H1 (cell line): ENCODE results near the gene TMEM260. TPM values are rescaled to one million over a fixed set of nuclear protein-coding genes. Genes with fewer than 3 reads are reported as not detected.

ENCODE experiments used
- CTCF ChIA-PET: fragments of 300-600 bp; sonication (Branson Sonifier 250); formaldehyde crosslinking; loops from one replicate; lab custom pipeline; 2021; ENCODE audit not compliant: partially characterized antibody; lab: Charles Lee
- POLR2A ChIA-PET: fragments of 300-600 bp; sonication (Branson Sonifier 250); formaldehyde crosslinking; loops from one replicate; lab custom pipeline; 2021; ENCODE audit warnings: inconsistent platforms; ENCODE audit not compliant: partially characterized antibody; lab: Charles Lee
- DNase-seq, 2 experiments: peaks; one replicate each; pipeline versions ENCODE4 v3.0.0 to v3.0.0-alpha.2; 2010 to 2022; ENCODE audit warnings: low spot score in 2 of 2, low read depth in 1 of 2, mixed read lengths in 1 of 2
- FAIRE-seq: peaks from 2 replicates; lab custom pipeline; 2011; peaks lifted over from hg19 to GRCh38; lab: Jason Lieb, UNC
- H2AFZ ChIP-seq: 2 replicates; pipeline ENCODE4 v1.8.1; 2012; ENCODE audit warnings: low read length, inconsistent platforms
- H2AK5ac ChIP-seq: 2 replicates; pipeline ENCODE4 v1.6.1; 2013; ENCODE audit warnings: low read depth, low read length
- H2BK120ac ChIP-seq: replicated peaks from 2 replicates; pipeline ENCODE3; 2013; ENCODE audit warnings: low read depth, low read length, inconsistent platforms
- H2BK12ac ChIP-seq: 2 replicates; pipeline ENCODE4 v1.6.1; 2013; ENCODE audit warnings: low read depth, low read length
- H2BK15ac ChIP-seq: 2 replicates; pipeline ENCODE4 v1.6.1; 2013; ENCODE audit warnings: low read length
- H2BK20ac ChIP-seq: 2 replicates; pipeline ENCODE4 v1.6.1; 2013; ENCODE audit warnings: low read length
- H2BK5ac ChIP-seq: 2 replicates; pipeline ENCODE4 v1.6.1; 2013; ENCODE audit warnings: low read depth, low read length
- H3K14ac ChIP-seq: 2 replicates; pipeline ENCODE4 v1.6.1; 2013; ENCODE audit warnings: inconsistent platforms; ENCODE audit not compliant: insufficient read length
- H3K18ac ChIP-seq: 2 replicates; pipeline ENCODE4 v1.6.1; 2013; ENCODE audit warnings: low read length; ENCODE audit errors: extremely low read depth
- H3K23ac ChIP-seq: 2 replicates; pipeline ENCODE4 v1.6.1; 2013; ENCODE audit warnings: inconsistent platforms; ENCODE audit not compliant: insufficient read length
- H3K23me2 ChIP-seq: 2 replicates; pipeline ENCODE4 v1.6.1; 2013; ENCODE audit warnings: low read depth, low read length
- H3K27ac ChIP-seq: 2 replicates; pipeline ENCODE4 v1.6.1; 2011; ENCODE audit warnings: low read depth, low read length, inconsistent platforms
- H3K27me3 ChIP-seq, 4 experiments: replicated peaks in 1 of 4; 1 replicate in 1 of 4; 2 replicates in 3 of 4; pipeline versions ENCODE4 v1.6.1 to v1.8.1; 2011 to 2013; ENCODE audit warnings: low read length in 3 of 4, mild to moderate bottlenecking in 3 of 4, inconsistent platforms in 2 of 4, mixed read lengths in 2 of 4, moderate library complexity in 1 of 4; ENCODE audit not compliant: control insufficient read depth in 3 of 4, insufficient read depth in 3 of 4; ENCODE audit errors: extremely low read depth in 1 of 4
- H3K36me3 ChIP-seq, 4 experiments: 2 replicates each; pipeline versions ENCODE4 v1.6.1 to v1.8.1; 2011 to 2013; ENCODE audit warnings: mild to moderate bottlenecking in 4 of 4, low read length in 3 of 4, moderate library complexity in 2 of 4, control low read depth in 1 of 4, inconsistent platforms in 1 of 4; ENCODE audit not compliant: insufficient read depth in 4 of 4, control insufficient read depth in 2 of 4
- H3K4ac ChIP-seq: replicated peaks from 2 replicates; pipeline ENCODE3; 2013; ENCODE audit warnings: low read length, low read depth, mixed read lengths, inconsistent platforms; ENCODE audit not compliant: insufficient read length
- H3K4me1 ChIP-seq, 4 experiments: replicated peaks in 1 of 4; 1 replicate in 1 of 4; 2 replicates in 3 of 4; pipeline versions ENCODE4 v1.6.1 to v1.8.1; 2011 to 2013; ENCODE audit warnings: low read length in 3 of 4, inconsistent platforms in 2 of 4, mixed read lengths in 1 of 4; ENCODE audit not compliant: insufficient read depth in 4 of 4, control insufficient read depth in 3 of 4
- H3K4me2 ChIP-seq, 2 experiments: 2 replicates each; pipeline versions ENCODE4 v1.6.1 to v1.8.1; 2011 to 2013; ENCODE audit warnings: low read depth in 2 of 2, low read length in 2 of 2, control low read depth in 1 of 2, inconsistent platforms in 1 of 2, mild to moderate bottlenecking in 1 of 2; ENCODE audit not compliant: insufficient read depth in 1 of 2
- H3K4me3 ChIP-seq, 4 experiments: fragments of 200-600, 300-600 bp in 1 of 4; sonication (generic), shearing (Covaris generic), sonication (Bioruptor Twin) in 1 of 4; 2 replicates each; pipeline versions ENCODE4 v1.5.1 to v1.8.1; 2011 to 2016; ENCODE audit warnings: low read length in 4 of 4, low read depth in 3 of 4, control low read depth in 2 of 4, inconsistent platforms in 2 of 4, mild to moderate bottlenecking in 2 of 4, mixed read lengths in 1 of 4, moderate library complexity in 1 of 4; ENCODE audit not compliant: insufficient read depth in 2 of 4; ENCODE audit errors: extremely low read depth in 1 of 4
- H3K56ac ChIP-seq: replicated peaks from 2 replicates; pipeline ENCODE3; 2013; ENCODE audit warnings: low read depth, mild to moderate bottlenecking, mixed read lengths, low read length, inconsistent platforms; ENCODE audit not compliant: insufficient read length
- H3K79me1 ChIP-seq: 2 replicates; pipeline ENCODE4 v1.6.1; 2013; ENCODE audit warnings: low read depth, low read length, control low read depth
- H3K79me2 ChIP-seq, 2 experiments: 2 replicates each; pipeline versions ENCODE4 v1.6.1 to v1.8.1; 2012 to 2013; ENCODE audit warnings: low read length in 2 of 2, mild to moderate bottlenecking in 2 of 2, inconsistent platforms in 1 of 2; ENCODE audit not compliant: insufficient read depth in 2 of 2, control insufficient read depth in 1 of 2
- H3K9ac ChIP-seq, 4 experiments: replicated peaks in 1 of 4; 1 replicate in 1 of 4; 2 replicates in 3 of 4; pipeline versions ENCODE4 v1.6.1 to v1.8.1; 2011 to 2013; ENCODE audit warnings: low read depth in 3 of 4, low read length in 3 of 4, control low read depth in 2 of 4, mild to moderate bottlenecking in 2 of 4, moderate library complexity in 2 of 4, inconsistent platforms in 1 of 4; ENCODE audit errors: extremely low read depth in 1 of 4
- H3K9me3 ChIP-seq, 2 experiments: 2 replicates each; pipeline versions ENCODE4 v1.6.1 to v1.8.1; 2012 to 2013; ENCODE audit warnings: mild to moderate bottlenecking in 2 of 2, moderate library complexity in 2 of 2, control low read depth in 1 of 2, inconsistent platforms in 1 of 2, low read depth in 1 of 2, low read length in 1 of 2, mixed read lengths in 1 of 2; ENCODE audit not compliant: insufficient read depth in 2 of 2
- H4K20me1 ChIP-seq, 2 experiments: replicated peaks in 1 of 2; 2 replicates each; pipeline versions ENCODE3 to v1.8.1; 2011 to 2013; ENCODE audit warnings: inconsistent platforms in 2 of 2, low read length in 2 of 2, mild to moderate bottlenecking in 1 of 2; ENCODE audit not compliant: insufficient read depth in 2 of 2, control insufficient read depth in 1 of 2
- H4K5ac ChIP-seq: 2 replicates; pipeline ENCODE4 v1.6.1; 2013; ENCODE audit warnings: low read length, low read depth, mixed read lengths, inconsistent platforms; ENCODE audit not compliant: insufficient read length
- H4K8ac ChIP-seq: 2 replicates; pipeline ENCODE4 v1.8.0; 2013; ENCODE audit warnings: mild to moderate bottlenecking, moderate library complexity, low read length, inconsistent platforms; ENCODE audit not compliant: insufficient read depth; ENCODE audit errors: extremely low read depth
- H4K91ac ChIP-seq: replicated peaks from 2 replicates; pipeline ENCODE3; 2013; ENCODE audit warnings: low read length, mixed read lengths, inconsistent platforms; ENCODE audit not compliant: insufficient read length
- CTCF ChIP-seq, 3 experiments: IDR thresholded peaks; 1 replicate in 2 of 3; 2 replicates in 1 of 3; pipeline versions ENCODE4 v1.5.1 to v1.6.1; 2011; ENCODE audit warnings: low read length in 3 of 3, mild to moderate bottlenecking in 3 of 3, inconsistent platforms in 2 of 3, low read depth in 1 of 3, moderate library complexity in 1 of 3; ENCODE audit not compliant: insufficient read depth in 1 of 3; ENCODE audit errors: control extremely low read depth in 1 of 3
- NRF1 ChIP-seq: IDR thresholded peaks from 2 replicates; pipeline ENCODE4 v1.6.1; 2011; ENCODE audit warnings: mild to moderate bottlenecking, low read depth, low read length, improper control_type of control experiment
- WGBS, 2 experiments: shearing (Covaris generic) in 1 of 2; methylation state at CpG; one replicate each; pipeline versions ENCODE4 v1.1.6 to v1.1.7; 2013 to 2015; ENCODE audit warnings: low lambda C conversion rate in 2 of 2, mixed read lengths in 2 of 2, inconsistent platforms in 1 of 2, low coverage in 1 of 2, missing lambda C conversion rate in 1 of 2; ENCODE audit not compliant: insufficient replicate concordance in 2 of 2, insufficient coverage in 1 of 2, insufficient read length in 1 of 2; ENCODE audit errors: extremely low coverage in 1 of 2, missing lambda C conversion rate in 1 of 2; 5-methylcytosine and 5-hydroxymethylcytosine counted together
- polyA plus RNA-seq, 7 experiments: library from polyadenylated mRNA; depleted of rRNA in 3 of 7; stranded (reverse) in 5 of 7; unstranded in 2 of 7; fragments of >200 nt in 5 of 7; fragments of 200-250 nt in 2 of 7; gene quantifications; 1 replicate in 5 of 7; 2 replicates in 1 of 7; 4 replicates in 1 of 7; pipeline versions ENCODE4 v1.2.1 to v1.2.3, GENCODE V29; 2011 to 2013; ENCODE audit warnings: missing spikeins in 2 of 7, mixed read lengths in 2 of 7
- total RNA-seq: library from RNA; stranded (reverse); fragmentation: NEBNext Ultra II Directional; extraction: Animal tissue kit (Norgen Biotek cat#: 25700); gene quantifications from 2 replicates; pipeline ENCODE4 v1.2.1, GENCODE V29; 2021

TMEM260 gene
- total and polyA plus RNA-seq, 2 of the 8 experiments (the other 6 are each of a cell fraction or from before 2014, with no cell fraction given) = 14.4 to 15.2 TPM

GRCh38 chr14:56659964-56660551, 80.5 kb downstream of the TMEM260 start:
- DNase-seq (no peak), FAIRE-seq (peak; percentile 90)
- Histone ChIP-seq H4K8ac (no peak overlapping the region), H3K18ac (no peak overlapping the region), H4K91ac (no peak overlapping the region), H3K9ac (no peak overlapping the region), H3K23me2 (no peaks in the 10 kb centered on the region), H3K4me3 (no peak overlapping the region), H2BK15ac (no peak overlapping the region), H4K5ac (no peak overlapping the region), H2BK120ac (no peak overlapping the region), H3K56ac (no peak overlapping the region), H2BK5ac (no peak overlapping the region), H3K4me2 (no peak overlapping the region), H3K79me2 (no peaks in the 10 kb centered on the region; a peak in 1 of 4 replicates), H3K27me3 (peaks cover 0 to 2% (median 0%) of the 10 kb centered on the region in 4 experiments; a peak in 2 of 7 replicates), H3K27ac (no peak overlapping the region), H2BK20ac (no peak overlapping the region), H3K9me3 (no peaks in the 10 kb centered on the region), H2BK12ac (no peak overlapping the region), H3K4me1 (peaks cover 0 to 7% (median 3%) of the 10 kb centered on the region in 4 experiments; a peak in 6 of 7 replicates), H4K20me1 (no peaks in the 10 kb centered on the region), H3K14ac (no peak overlapping the region), H2AK5ac (no peak overlapping the region), H3K36me3 (no peaks in the 10 kb centered on the region), H3K23ac (no peak overlapping the region), H3K4ac (no peak overlapping the region), H2AFZ (no peak overlapping the region), H3K79me1 (no peaks in the 10 kb centered on the region)
- ChIA-PET CTCF (interaction anchor here (0.6 to 2.0 kb wide), 16 partner anchors 9 to 523 kb away, joined by 3 to 17 read pairs (median 3); no protein-coding TSS in a partner anchor), POLR2A (interaction anchor here (0.6 to 1.4 kb wide), 2 partner anchors 87 to 146 kb away, joined by 3 to 4 read pairs; no protein-coding TSS in a partner anchor)
- 39% methylated on average over 7 of the region's 7 CpGs; no CpG with 5 or more reads in 1 of the 2 experiments for whole genome bisulfite sequencing, 2 experiments
- peak in 2 of 3 experiments; percentile 55 to 81; a peak in 3 of 4 replicates for TF ChIP-seq CTCF (IDR thresholded peaks at IDR 0.05; ENCODE audit: control extremely low read depth in 1 of 3, insufficient read depth in 1 of 3, low read depth in 1 of 3, low read length in 3 of 3)
- TF ChIP-seq NRF1 = no peak
